Endothelial cell of umbilical vein (primary cell): Measurements from ENCODE around the gene GABBR2. TPM values are rescaled to one million over a fixed set of nuclear protein-coding genes. Genes with fewer than 3 reads are reported as not detected.

Experiments used
- BruUV-seq: library from RNA; stranded (reverse); fragments of 400-500 nt; replicated peaks from 2 replicates; lab custom pipeline; 2021; lab: Mats Ljungman, UMichigan
- CTCF ChIA-PET: fragments of 300-600, 350-600 bp; sonication (Branson Sonifier 250); formaldehyde crosslinking; loops from one replicate; lab custom pipeline; 2021; ENCODE audit warnings: antibody characterized with exemption, inconsistent platforms; lab: Charles Lee
- POLR2A ChIA-PET: fragments of 300-600, 350-600 bp; sonication (Branson Sonifier 250); formaldehyde crosslinking; loops from one replicate; lab custom pipeline; 2021; ENCODE audit warnings: antibody characterized with exemption, inconsistent platforms; lab: Charles Lee
- DNase-seq: peaks from one replicate; pipeline ENCODE4 v3.0.0-alpha.2; 2011; ENCODE audit warnings: low read depth, low spot score
- FAIRE-seq: peaks from 2 replicates; lab custom pipeline; 2011; peaks lifted over from hg19 to GRCh38; lab: Jason Lieb, UNC
- H2AFZ ChIP-seq: 2 replicates; pipeline ENCODE4 v1.6.0; 2012; ENCODE audit warnings: low read depth, low read length, control low read depth, inconsistent platforms
- H3K27ac ChIP-seq: 2 replicates; pipeline ENCODE4 v1.5.1; 2011; ENCODE audit warnings: low read depth, mild to moderate bottlenecking, control low read depth, low read length, moderate library complexity; ENCODE audit not compliant: insufficient read depth
- H3K27me3 ChIP-seq, 2 experiments: 2 replicates each; pipeline versions ENCODE4 v1.6.0 to v1.6.1; 2011; ENCODE audit warnings: low read length in 2 of 2, mixed read lengths in 1 of 2; ENCODE audit not compliant: control insufficient read depth in 2 of 2, insufficient read depth in 2 of 2
- H3K36me3 ChIP-seq, 2 experiments: 2 replicates in 1 of 2; 3 replicates in 1 of 2; pipeline ENCODE4 v1.5.1; 2011; ENCODE audit warnings: low read length in 2 of 2, mild to moderate bottlenecking in 1 of 2, moderate library complexity in 1 of 2; ENCODE audit not compliant: control insufficient read depth in 2 of 2, insufficient read depth in 2 of 2; ENCODE audit errors: extremely low read depth in 1 of 2
- H3K4me1 ChIP-seq: 3 replicates; pipeline ENCODE4 v1.5.1; 2011; ENCODE audit warnings: mild to moderate bottlenecking, low read length; ENCODE audit not compliant: control insufficient read depth, insufficient read depth; ENCODE audit errors: extremely low read depth
- H3K4me2 ChIP-seq: 2 replicates; pipeline ENCODE4 v1.6.1; 2011; ENCODE audit warnings: low read length, control low read depth, mixed read lengths; ENCODE audit not compliant: insufficient read depth
- H3K4me3 ChIP-seq, 3 experiments: fragments of 200-600 bp in 1 of 3; sonication (generic), shearing (Covaris generic) in 1 of 3; replicated peaks in 1 of 3; 2 replicates each; pipeline ENCODE4 v1.5.1; 2011 to 2016; ENCODE audit warnings: control low read depth in 3 of 3, low read length in 3 of 3, mild to moderate bottlenecking in 2 of 3, inconsistent platforms in 1 of 3, low read depth in 1 of 3, moderate library complexity in 1 of 3; ENCODE audit not compliant: insufficient read depth in 1 of 3
- H3K79me2 ChIP-seq: 2 replicates; pipeline ENCODE4 v1.6.0; 2012; ENCODE audit warnings: low read length, inconsistent platforms; ENCODE audit not compliant: control insufficient read depth, insufficient read depth
- H3K9ac ChIP-seq: replicated peaks from 2 replicates; pipeline ENCODE3; 2011; ENCODE audit warnings: low read length, control low read depth; ENCODE audit not compliant: insufficient read depth; ENCODE audit errors: extremely low read depth
- H3K9me1 ChIP-seq: replicated peaks from 3 replicates; pipeline ENCODE4 v1.6.0; 2011; ENCODE audit warnings: mild to moderate bottlenecking, low read length; ENCODE audit not compliant: control insufficient read depth, insufficient read depth; ENCODE audit errors: extremely low read depth
- H3K9me3 ChIP-seq: replicated peaks from 2 replicates; pipeline ENCODE4 v1.5.1; 2012; ENCODE audit warnings: low read length, inconsistent platforms; ENCODE audit not compliant: control insufficient read depth, insufficient read depth
- H4K20me1 ChIP-seq: replicated peaks from 2 replicates; pipeline ENCODE3; 2011; ENCODE audit warnings: mild to moderate bottlenecking, low read length; ENCODE audit not compliant: control insufficient read depth, insufficient read depth; ENCODE audit errors: extremely low read depth
- EZH2 ChIP-seq: IDR thresholded peaks from 2 replicates; pipeline ENCODE4 v1.6.1; 2012; ENCODE audit warnings: borderline replicate concordance, low read depth, mild to moderate bottlenecking, moderate library complexity, low read length, inconsistent platforms; ENCODE audit not compliant: severe bottlenecking
- FOS ChIP-seq: IDR thresholded peaks from 2 replicates; pipeline ENCODE4 v1.6.1; 2011; ENCODE audit warnings: mild to moderate bottlenecking, low read length, moderate library complexity, borderline replicate concordance; ENCODE audit not compliant: insufficient read depth
- GATA2 ChIP-seq: IDR thresholded peaks from 2 replicates; pipeline ENCODE4 v1.7.0; 2011; ENCODE audit warnings: low read depth, mild to moderate bottlenecking, moderate library complexity, mixed read lengths, low read length; ENCODE audit not compliant: insufficient read length, insufficient read depth
- JUN ChIP-seq: IDR thresholded peaks from 2 replicates; pipeline ENCODE4 v1.6.1; 2011; ENCODE audit warnings: borderline replicate concordance, low read depth; ENCODE audit not compliant: insufficient read length, insufficient read depth
- MYC ChIP-seq: IDR thresholded peaks from one replicate; pipeline ENCODE4 v1.6.1; 2011; ENCODE audit warnings: mild to moderate bottlenecking, low read depth, low read length
- POLR2A ChIP-seq: IDR thresholded peaks from 2 replicates; pipeline ENCODE4 v1.6.1; 2012; ENCODE audit warnings: low read depth, mild to moderate bottlenecking, control low read depth, low read length
- dilution Hi-C: fragments of 300-500 bp; cut with MboI; formaldehyde crosslinking; loops from one replicate; pipeline ENCODE4 v1.15.0; 2019; ENCODE audit warnings: low sequenced_read_pairs; ENCODE audit not compliant: extremely low pct_ligation_motif_present
- intact Hi-C: fragments of 100-400 bp; cut with micrococcal nuclease; formaldehyde crosslinking; loops from one replicate; pipeline ENCODE4 v1.10.0; 2022
- polyA plus RNA-seq, 4 experiments: library from polyadenylated mRNA; depleted of rRNA in 3 of 4; stranded (reverse) in 3 of 4; unstranded in 1 of 4; fragments of >200 nt; gene quantifications; 2 replicates each; pipeline versions ENCODE4 v1.2.1 to v1.2.3, GENCODE V29; 2011 to 2012; ENCODE audit warnings: missing spikeins in 1 of 4
- total RNA-seq: library from RNA; stranded (reverse); gene quantifications from 2 replicates; pipeline ENCODE4 v1.2.3, GENCODE V29; 2021
- TF ChIP-seq, protein P1 (sequence below), 2 donors: IDR thresholded peaks; 1 replicate in 1 of 2; 2 replicates in 1 of 2; pipeline ENCODE4 v1.5.1; 2011; ENCODE audit warnings: low read length in 2 of 2, mild to moderate bottlenecking in 2 of 2, moderate library complexity in 2 of 2, control low read depth in 1 of 2, inconsistent platforms in 1 of 2, low read depth in 1 of 2; ENCODE audit not compliant: insufficient read depth in 1 of 2; ENCODE audit errors: extremely low read depth in 1 of 2
- TF ChIP-seq, protein P2 (sequence below): IDR thresholded peaks from 2 replicates; pipeline ENCODE4 v1.6.1; 2011; ENCODE audit not compliant: insufficient read depth, insufficient read length

The GABBR2 gene
- total and polyA plus RNA-seq, 2 donors (not counting 3 experiments of a cell fraction or from before 2014, with no cell fraction given), result 1.1 to 9.2 TPM

DNA sequence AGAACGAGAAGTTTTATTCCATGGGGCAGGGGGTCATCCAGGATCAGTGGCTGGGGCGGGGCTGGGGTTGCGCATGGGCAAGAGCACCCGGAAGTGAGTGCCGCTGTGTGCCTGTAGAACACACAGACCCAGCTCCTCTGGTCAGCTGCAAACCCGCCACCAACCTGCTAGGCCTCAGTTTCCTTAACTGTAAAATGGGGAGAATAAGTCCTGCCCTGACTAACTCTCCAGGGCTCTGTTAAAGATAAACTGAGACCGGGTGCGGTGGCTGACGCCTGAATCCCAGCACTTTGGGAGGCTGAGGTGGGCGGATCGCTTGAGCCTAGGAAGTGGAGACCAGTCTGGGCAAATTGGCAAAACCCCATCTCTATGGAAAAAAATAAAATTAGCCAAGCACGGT lies 152.2 kb downstream of the GABBR2 start:
- H3K9me3 ChIP-seq, result no peaks in the 10 kb centered on the region
- H3K4me1 ChIP-seq, result no peaks in the 10 kb centered on the region
- CTCF ChIA-PET, result interaction anchor here (0.9 kb wide), 1 partner anchor 219 kb away, joined by 3 read pairs; no protein-coding TSS in a partner anchor
- DNase-seq (no peak), FAIRE-seq (no peak)
- no peak for TF ChIP-seq FOS
- no peak for TF ChIP-seq GATA2
- no peak for TF ChIP-seq MYC
- no peak overlapping the region for H3K9ac ChIP-seq
- intact Hi-C loops, result no loop called here
- no peaks in the 10 kb centered on the region for H3K27me3 ChIP-seq
- BruUV-seq, result no TSS peak
- no peak overlapping the region for H2AFZ ChIP-seq
- no peaks in the 10 kb centered on the region for H3K79me2 ChIP-seq
- POLR2A ChIA-PET, result no interaction called here
- no peaks in the 10 kb centered on the region for H3K9me1 ChIP-seq
- H3K36me3 ChIP-seq, result no peaks in the 10 kb centered on the region
- no peak overlapping the region for H3K4me2 ChIP-seq
- H3K27ac ChIP-seq, result no peak overlapping the region
- no peaks in the 10 kb centered on the region for H4K20me1 ChIP-seq
- dilution Hi-C loops, result no loop called here
- H3K4me3 ChIP-seq, result no peak overlapping the region

DNA sequence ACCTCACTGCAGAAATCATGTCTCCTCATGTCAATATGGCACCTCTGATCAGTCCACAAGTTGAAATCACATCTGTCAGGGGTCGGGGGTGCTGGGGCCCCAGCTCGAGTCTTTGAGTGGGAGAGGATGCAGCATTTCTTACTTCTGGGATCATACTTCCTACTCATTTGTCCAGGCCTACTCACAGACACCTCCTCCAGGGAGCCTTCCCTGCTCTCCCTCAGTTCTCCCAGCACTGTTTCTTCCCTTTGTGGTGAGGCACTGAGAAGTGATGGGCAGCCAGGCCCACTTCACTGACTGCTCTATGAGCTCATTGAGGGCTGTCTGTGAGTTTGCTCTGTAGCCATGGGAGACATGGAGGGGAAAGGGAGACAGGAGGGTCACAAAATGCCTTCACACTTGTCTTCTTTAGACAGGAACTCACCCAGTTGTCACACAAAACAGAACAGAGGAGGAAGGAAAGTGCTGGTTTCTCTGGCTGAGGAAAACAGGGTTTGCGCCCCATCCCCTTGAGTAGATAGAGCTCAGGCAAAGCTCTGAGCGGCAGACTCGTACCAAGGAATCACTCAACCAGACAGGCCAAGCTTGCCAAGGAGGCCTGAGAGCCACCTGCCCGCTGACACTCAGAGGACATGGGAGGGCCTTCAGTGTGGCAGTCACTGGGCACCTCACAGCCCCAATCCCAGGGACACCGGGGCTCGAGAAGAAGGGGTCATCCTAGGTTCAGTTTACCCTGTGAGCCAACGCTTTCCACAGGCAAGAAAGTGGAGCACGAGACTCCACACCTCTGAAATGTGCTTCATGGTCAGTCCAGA lies 152.9 kb downstream of the GABBR2 start:
- Histone ChIP-seq H3K9me1 (no peaks in the 10 kb centered on the region), H3K9me3 (no peaks in the 10 kb centered on the region), H3K36me3 (no peaks in the 10 kb centered on the region), H3K79me2 (no peaks in the 10 kb centered on the region), H3K9ac (no peak overlapping the region), H3K4me3 (no peak overlapping the region), H3K4me1 (no peaks in the 10 kb centered on the region), H3K27me3 (no peaks in the 10 kb centered on the region), H3K27ac (no peak overlapping the region), H4K20me1 (no peaks in the 10 kb centered on the region), H2AFZ (no peak overlapping the region), H3K4me2 (no peak overlapping the region)
- intact Hi-C loops, result no loop called here
- dilution Hi-C loops, result no loop called here
- no peak for DNase-seq
- no TSS peak for BruUV-seq
- ChIA-PET CTCF (interaction anchor here (0.9 kb wide), 1 partner anchor 220 kb away, joined by 3 read pairs; no protein-coding TSS in a partner anchor), POLR2A (no interaction called here)
- no peak for FAIRE-seq
- TF ChIP-seq MYC, result no peak
- TF ChIP-seq POLR2A, result no peak
- no peak for TF ChIP-seq EZH2
- TF ChIP-seq, protein P1, sequence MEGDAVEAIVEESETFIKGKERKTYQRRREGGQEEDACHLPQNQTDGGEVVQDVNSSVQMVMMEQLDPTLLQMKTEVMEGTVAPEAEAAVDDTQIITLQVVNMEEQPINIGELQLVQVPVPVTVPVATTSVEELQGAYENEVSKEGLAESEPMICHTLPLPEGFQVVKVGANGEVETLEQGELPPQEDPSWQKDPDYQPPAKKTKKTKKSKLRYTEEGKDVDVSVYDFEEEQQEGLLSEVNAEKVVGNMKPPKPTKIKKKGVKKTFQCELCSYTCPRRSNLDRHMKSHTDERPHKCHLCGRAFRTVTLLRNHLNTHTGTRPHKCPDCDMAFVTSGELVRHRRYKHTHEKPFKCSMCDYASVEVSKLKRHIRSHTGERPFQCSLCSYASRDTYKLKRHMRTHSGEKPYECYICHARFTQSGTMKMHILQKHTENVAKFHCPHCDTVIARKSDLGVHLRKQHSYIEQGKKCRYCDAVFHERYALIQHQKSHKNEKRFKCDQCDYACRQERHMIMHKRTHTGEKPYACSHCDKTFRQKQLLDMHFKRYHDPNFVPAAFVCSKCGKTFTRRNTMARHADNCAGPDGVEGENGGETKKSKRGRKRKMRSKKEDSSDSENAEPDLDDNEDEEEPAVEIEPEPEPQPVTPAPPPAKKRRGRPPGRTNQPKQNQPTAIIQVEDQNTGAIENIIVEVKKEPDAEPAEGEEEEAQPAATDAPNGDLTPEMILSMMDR (IDR thresholded peaks at IDR 0.05; ENCODE audit: extremely low read depth in 1 of 2, insufficient read depth in 1 of 2, low read depth in 1 of 2, low read length in 2 of 2), result no peak
- TF ChIP-seq, protein P2, sequence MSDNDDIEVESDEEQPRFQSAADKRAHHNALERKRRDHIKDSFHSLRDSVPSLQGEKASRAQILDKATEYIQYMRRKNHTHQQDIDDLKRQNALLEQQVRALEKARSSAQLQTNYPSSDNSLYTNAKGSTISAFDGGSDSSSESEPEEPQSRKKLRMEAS, result no peak
- no peak for TF ChIP-seq GATA2
- TF ChIP-seq JUN, result no peak
